Measurements from ENCODE around the gene ZNF366.

Gene ZNF366

DNA sequence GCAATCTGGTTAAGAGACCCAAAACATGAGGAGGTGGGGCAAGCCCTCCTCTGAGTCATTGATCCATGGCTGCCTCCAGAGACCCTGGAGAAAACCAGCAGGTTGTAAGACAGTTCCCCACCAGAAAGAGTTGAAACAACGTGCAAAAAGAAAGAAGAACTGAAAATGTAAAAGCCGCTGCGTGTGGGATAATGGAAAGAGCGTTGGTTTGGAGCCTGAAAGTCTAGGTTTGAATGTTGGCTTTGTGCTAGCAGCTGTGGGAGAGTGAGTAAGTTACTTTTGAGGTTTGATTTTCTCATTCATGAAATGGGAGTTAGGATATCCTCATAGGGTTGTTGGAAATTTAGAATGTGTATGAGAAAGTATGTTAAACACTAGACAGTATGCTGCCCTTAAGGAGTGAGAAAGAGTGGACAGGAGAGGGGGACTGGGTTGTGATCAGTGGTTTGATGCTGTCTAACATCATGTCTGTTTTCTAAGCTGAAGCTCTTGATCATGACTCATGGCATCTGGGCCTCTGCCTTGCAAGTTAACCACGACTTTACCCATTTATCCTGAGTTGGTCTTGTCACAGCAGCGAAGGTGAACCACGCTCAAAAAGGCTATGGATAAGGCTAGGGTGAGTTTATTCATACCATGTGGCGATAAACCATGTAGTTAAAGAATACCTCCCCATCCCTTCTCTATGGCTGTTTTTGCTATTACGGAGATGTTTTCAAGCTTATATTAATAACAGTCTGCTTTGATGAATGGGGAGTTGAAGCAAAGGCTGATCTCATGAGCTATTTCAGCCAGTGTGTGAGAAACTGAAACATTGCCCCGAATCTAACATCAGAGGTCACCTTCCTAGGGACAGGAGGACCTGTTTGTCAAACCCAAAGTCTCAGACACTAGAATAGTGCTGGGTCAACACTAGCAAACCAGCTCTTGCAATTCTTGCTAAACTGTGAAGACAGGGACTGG lies 41.3 kb downstream of the ZNF366 start:
- DNase-seq (ENCODE audit: extremely low read depth, low read depth): no peak
- TF ChIP-seq, protein P1, sequence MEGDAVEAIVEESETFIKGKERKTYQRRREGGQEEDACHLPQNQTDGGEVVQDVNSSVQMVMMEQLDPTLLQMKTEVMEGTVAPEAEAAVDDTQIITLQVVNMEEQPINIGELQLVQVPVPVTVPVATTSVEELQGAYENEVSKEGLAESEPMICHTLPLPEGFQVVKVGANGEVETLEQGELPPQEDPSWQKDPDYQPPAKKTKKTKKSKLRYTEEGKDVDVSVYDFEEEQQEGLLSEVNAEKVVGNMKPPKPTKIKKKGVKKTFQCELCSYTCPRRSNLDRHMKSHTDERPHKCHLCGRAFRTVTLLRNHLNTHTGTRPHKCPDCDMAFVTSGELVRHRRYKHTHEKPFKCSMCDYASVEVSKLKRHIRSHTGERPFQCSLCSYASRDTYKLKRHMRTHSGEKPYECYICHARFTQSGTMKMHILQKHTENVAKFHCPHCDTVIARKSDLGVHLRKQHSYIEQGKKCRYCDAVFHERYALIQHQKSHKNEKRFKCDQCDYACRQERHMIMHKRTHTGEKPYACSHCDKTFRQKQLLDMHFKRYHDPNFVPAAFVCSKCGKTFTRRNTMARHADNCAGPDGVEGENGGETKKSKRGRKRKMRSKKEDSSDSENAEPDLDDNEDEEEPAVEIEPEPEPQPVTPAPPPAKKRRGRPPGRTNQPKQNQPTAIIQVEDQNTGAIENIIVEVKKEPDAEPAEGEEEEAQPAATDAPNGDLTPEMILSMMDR (IDR thresholded peaks at IDR 0.05; ENCODE audit: low read depth, low read length, missing control alignments): no peak
- H3K4me3 ChIP-seq (replicated peaks; ENCODE audit: low read depth, low read length): no peak overlapping the region

DNA sequence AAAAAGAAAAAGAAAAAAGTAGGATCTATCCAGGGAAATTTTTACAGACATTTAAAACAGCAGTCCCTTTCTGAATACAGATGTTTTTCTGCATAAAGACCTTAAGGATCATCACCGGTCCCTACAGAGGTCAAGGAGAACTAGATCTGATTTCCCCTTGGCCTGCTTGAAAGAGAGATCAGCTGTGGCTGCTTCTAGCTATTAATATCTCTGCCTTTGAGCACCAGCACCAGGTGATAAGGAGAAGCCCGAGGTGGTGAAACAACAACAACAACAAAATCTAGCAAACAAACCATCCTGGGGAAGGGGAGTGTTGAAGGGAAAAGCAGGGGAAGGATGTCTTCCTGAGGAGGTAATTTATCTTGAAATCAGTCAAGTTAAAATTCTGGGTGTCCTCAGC lies 42.1 kb downstream of the ZNF366 start:
- TF ChIP-seq, protein P1 (IDR thresholded peaks at IDR 0.05; ENCODE audit: low read depth, low read length, missing control alignments): no peak
- DNase-seq (ENCODE audit: extremely low read depth, low read depth): no peak
- H3K4me3 ChIP-seq (replicated peaks; ENCODE audit: low read depth, low read length): no peak overlapping the region

DNA sequence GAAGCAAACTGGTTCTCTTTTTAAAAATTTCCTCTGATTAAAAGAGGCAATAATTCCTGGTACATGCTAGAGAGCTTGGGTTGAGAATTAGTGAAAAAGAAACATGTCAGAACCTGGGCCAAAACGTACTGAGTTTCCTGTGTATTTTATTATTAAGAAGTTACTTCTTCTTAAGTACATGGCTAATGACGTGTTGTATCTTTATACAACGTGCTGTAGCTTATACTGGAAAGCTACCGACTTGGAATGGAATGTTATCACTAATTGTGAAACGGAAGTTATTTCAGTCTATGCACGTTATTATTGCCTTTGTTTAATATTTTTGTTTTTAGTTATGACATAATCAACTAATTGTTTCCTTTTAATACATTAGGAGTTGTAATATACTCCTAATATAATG lies 43.1 kb downstream of the ZNF366 start:
- TF ChIP-seq, protein P1 (IDR thresholded peaks at IDR 0.05; ENCODE audit: low read depth, low read length, missing control alignments): no peak
- no peak for DNase-seq (ENCODE audit: extremely low read depth, low read depth)
- no peak overlapping the region for H3K4me3 ChIP-seq (replicated peaks; ENCODE audit: low read depth, low read length)

DNA sequence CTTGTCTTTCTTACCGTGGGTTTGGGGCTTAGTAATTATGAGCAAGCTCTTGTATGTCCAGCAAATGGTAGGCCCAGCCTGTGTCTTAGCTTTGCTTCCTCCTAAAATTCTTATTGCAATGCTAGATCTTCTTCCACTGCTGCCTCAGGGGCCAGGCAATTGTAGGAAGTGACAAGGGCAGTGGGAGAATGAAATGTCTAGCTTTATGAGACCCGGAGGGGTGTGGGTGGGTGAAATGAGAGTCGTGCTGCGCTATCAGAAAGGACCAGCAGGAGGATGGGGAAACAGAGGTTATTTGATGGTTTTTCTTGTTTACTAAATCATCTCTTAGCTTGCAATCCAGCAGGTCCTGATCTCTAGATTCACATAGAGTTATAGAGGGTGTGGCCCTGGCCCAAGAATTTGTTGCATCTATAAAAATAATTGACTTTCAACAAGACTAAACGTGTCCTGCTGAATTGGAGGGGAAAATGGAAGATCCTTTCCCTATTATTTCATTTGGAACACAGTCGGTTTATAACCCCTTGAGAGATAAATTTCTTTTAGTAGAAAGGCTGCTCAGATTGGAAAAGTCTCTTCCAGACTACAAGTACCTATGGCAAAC lies 43.7 kb downstream of the ZNF366 start:
- TF ChIP-seq, protein P1 (IDR thresholded peaks at IDR 0.05; ENCODE audit: low read depth, low read length, missing control alignments): no peak
- DNase-seq (ENCODE audit: extremely low read depth, low read depth): no peak
- no peak overlapping the region for H3K4me3 ChIP-seq (replicated peaks; ENCODE audit: low read depth, low read length)

DNA sequence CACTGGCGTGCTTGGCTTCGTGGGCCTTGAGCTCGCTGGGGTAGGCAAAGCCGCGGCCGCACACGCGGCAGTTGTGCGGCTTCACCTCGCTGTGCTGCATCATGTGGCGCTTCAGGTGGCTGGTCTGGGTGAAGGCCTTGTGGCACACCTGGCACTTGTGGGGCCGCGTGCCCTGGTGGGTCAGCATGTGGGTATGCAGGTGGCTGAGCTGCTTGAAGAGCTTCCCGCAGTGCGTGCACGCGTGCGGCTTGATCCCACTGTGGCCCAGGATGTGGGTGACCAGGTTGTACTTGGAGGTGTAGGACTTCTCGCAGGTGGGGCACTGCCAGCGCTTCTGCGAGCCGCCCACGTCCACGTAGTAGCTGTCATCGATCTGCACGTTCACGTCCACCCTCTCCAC lies 46.8 kb downstream of the ZNF366 start:
- TF ChIP-seq, protein P1 (IDR thresholded peaks at IDR 0.05; ENCODE audit: low read depth, low read length, missing control alignments): no peak
- no peak for DNase-seq (ENCODE audit: extremely low read depth, low read depth)
- H3K4me3 ChIP-seq (replicated peaks; ENCODE audit: low read depth, low read length): no peak overlapping the region

DNA sequence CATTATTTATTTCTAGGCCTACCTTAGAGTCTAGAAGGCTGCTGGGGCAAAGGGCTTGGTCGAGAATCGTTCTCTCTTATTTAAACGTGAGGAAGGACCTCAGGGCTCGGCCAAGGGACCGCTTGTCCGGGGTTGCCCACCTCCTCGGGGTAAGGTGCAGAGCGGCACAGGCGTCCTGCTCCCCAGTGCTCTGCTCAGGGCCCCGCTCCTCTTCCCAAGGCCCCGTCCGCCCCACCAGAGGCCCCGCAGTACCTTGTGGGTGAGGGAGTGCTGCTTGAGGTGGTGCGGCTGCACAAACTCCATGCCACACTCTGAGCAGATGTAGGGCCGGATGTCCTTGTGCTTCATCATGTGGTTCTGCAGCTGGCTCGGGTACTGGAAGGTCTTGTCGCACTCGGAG lies 47.3 kb downstream of the ZNF366 start:
- TF ChIP-seq, protein P1 (IDR thresholded peaks at IDR 0.05; ENCODE audit: low read depth, low read length, missing control alignments): no peak
- no peak overlapping the region for H3K4me3 ChIP-seq (replicated peaks; ENCODE audit: low read depth, low read length)
- no peak for DNase-seq (ENCODE audit: extremely low read depth, low read depth)

Data from HFF-Myc (cell line).